ENCODE measurements around the gene CEACAM6. TPM values are rescaled to one million over a fixed set of nuclear protein-coding genes. Genes with fewer than 3 reads are reported as not detected.
A peak's percentile ranks its signal among the peaks of the same experiment; 100 is the strongest.

CEACAM6 gene
- total and polyA plus RNA-seq, 12 donors = 0.03 to 0.12 (median 0.10) TPM; not detected in 9

- intact Hi-C loops (cut with DNase I) = no loop called here
- Histone ChIP-seq H3K27ac (peak overlapping the region in 2 of 10 donors; percentile 58 to 89), H3K36me3 (no peaks in the 10 kb centered on the region), H3K27me3 (peaks cover 0 to 42% (median 12%) of the 10 kb centered on the region in 7 donors), H3K9me3 (peaks cover 0 to 3% (median 0%) of the 10 kb centered on the region in 11 donors), H3K4me3 (no peak overlapping the region), H3K4me1 (peaks cover 0 to 26% (median 0%) of the 10 kb centered on the region in 9 donors)
- 74 to 81% methylated on average over 2 of the region's 2 CpGs for WGBS, 2 donors
- ATAC-seq = no peak
- no peak for TF ChIP-seq CTCF (IDR thresholded peaks at IDR 0.05)
- DNase-seq = no peak
These were observed 47.4 kb downstream of the CEACAM6 start for GRCh38 chr19:41802770-41803169.

- Histone ChIP-seq H3K9me3 (peaks cover 0 to 3% (median 0%) of the 10 kb centered on the region in 11 donors), H3K36me3 (no peaks in the 10 kb centered on the region), H3K27me3 (peaks cover 0 to 40% (median 18%) of the 10 kb centered on the region in 7 donors), H3K27ac (peak overlapping the region in 1 of 10 donors; percentile 89), H3K4me1 (peaks cover 0 to 33% (median 0%) of the 10 kb centered on the region in 9 donors), H3K4me3 (no peak overlapping the region)
- ATAC-seq (no peak), DNase-seq (no peak)
- TF ChIP-seq CTCF (IDR thresholded peaks at IDR 0.05) = no peak
- WGBS, 2 donors = 82 to 86% methylated on average over 3 of the region's 3 CpGs
- intact Hi-C loops (cut with DNase I) = no loop called here
These were observed 49.0 kb downstream of the CEACAM6 start for GRCh38 chr19:41804336-41804735.

GRCh38 chr19:41807176-41807575 lies 51.8 kb downstream of the CEACAM6 start:
- Histone ChIP-seq H3K9me3 (no peaks in the 10 kb centered on the region), H3K4me1 (peaks cover 0 to 45% (median 0%) of the 10 kb centered on the region in 9 donors), H3K27ac (peak overlapping the region in 2 of 10 donors; percentile 48 to 89), H3K4me3 (no peak overlapping the region), H3K36me3 (no peaks in the 10 kb centered on the region), H3K27me3 (peaks cover 0 to 43% (median 34%) of the 10 kb centered on the region in 7 donors)
- 80 to 84% methylated on average over 3 of the region's 3 CpGs for WGBS, 2 donors
- DNase-seq (no peak), ATAC-seq (no peak)
- intact Hi-C loops (cut with DNase I) = no loop called here
- TF ChIP-seq CTCF (IDR thresholded peaks at IDR 0.05) = no peak

- intact Hi-C loops (cut with DNase I) = no loop called here
- peak in 6 of 8 donors; percentile 35 to 65 (median 58) for ATAC-seq
These were observed 53.6 kb downstream of the CEACAM6 start for GRCh38 chr19:41808663-41809566.

More at GRCh38 chr19:41808663-41809566, 53.6 kb downstream of the CEACAM6 start:
- H3K36me3 ChIP-seq = no peaks in the 10 kb centered on the region
- no peaks in the 10 kb centered on the region for H3K9me3 ChIP-seq
- H3K4me3 ChIP-seq = peak overlapping the region in 1 of 10 donors; percentile 4
- peak; percentile 11 to 23 for DNase-seq
- peaks cover 0 to 47% (median 27%) of the 10 kb centered on the region in 7 donors for H3K27me3 ChIP-seq
- no peak for TF ChIP-seq CTCF (IDR thresholded peaks at IDR 0.05)
- 65 to 72% methylated on average over 16 of the region's 16 CpGs for WGBS, 2 donors
- H3K4me1 ChIP-seq = peaks cover 0 to 41% (median 0%) of the 10 kb centered on the region in 9 donors
- H3K27ac ChIP-seq = peak overlapping the region in 2 of 10 donors; percentile 69 to 89

All from heart right ventricle (tissue), 16 donors.